HepG2 (cell line): ENCODE results near the gene SPHK2. TPM values are rescaled to one million over a fixed set of nuclear protein-coding genes. Genes with fewer than 3 reads are reported as not detected.
A peak's percentile ranks its signal among the peaks of the same experiment; 100 is the strongest.

Experiments
- ATM ChIP-seq: fragments of 450-650 bp; IDR thresholded peaks from 2 replicates; pipeline ENCODE4 v1.7.1; 2017; ENCODE audit warnings: mild to moderate bottlenecking, borderline replicate concordance
- BRD4 ChIP-seq: sonication (generic); formaldehyde crosslinking; IDR thresholded peaks from 2 replicates; pipeline ENCODE4 v1.4.0; 2020; ENCODE audit warnings: missing genetic modification reagents
- CBFB ChIP-seq: sonication (generic); formaldehyde crosslinking; IDR thresholded peaks from 2 replicates; pipeline ENCODE4 v1.4.0; 2020; ENCODE audit warnings: missing genetic modification reagents
- CC2D1A ChIP-seq: sonication (generic); formaldehyde crosslinking; IDR thresholded peaks from 2 replicates; pipeline ENCODE4 v1.8.1; 2023; ENCODE audit warnings: mild to moderate bottlenecking, missing genetic modification reagents
- CEBPG ChIP-seq: IDR thresholded peaks from 2 replicates; pipeline ENCODE4 v1.6.1; 2016
- ELF3 ChIP-seq: IDR thresholded peaks from 2 replicates; pipeline ENCODE4 v1.6.1; 2016; ENCODE audit warnings: missing genetic modification reagents, missing compliant biosample characterization
- HOXD1 ChIP-seq: sonication (generic); formaldehyde crosslinking; IDR thresholded peaks from 2 replicates; pipeline ENCODE4 v1.5.0; 2020; ENCODE audit warnings: missing genetic modification reagents
- IKZF4 ChIP-seq: sonication (generic); formaldehyde crosslinking; IDR thresholded peaks from 2 replicates; pipeline ENCODE4 v1.5.1; 2020; ENCODE audit warnings: borderline replicate concordance, mild to moderate bottlenecking, low read depth, missing genetic modification reagents; ENCODE audit errors: not compliant biosample characterization
- ISL2 ChIP-seq: sonication (generic); formaldehyde crosslinking; IDR thresholded peaks from 2 replicates; pipeline ENCODE4 v1.5.0; 2020; ENCODE audit warnings: missing genetic modification reagents
- MAF1 ChIP-seq: sonication (generic); formaldehyde crosslinking; IDR thresholded peaks from 2 replicates; pipeline ENCODE4 v1.5.0; 2020; ENCODE audit warnings: missing genetic modification reagents, borderline replicate concordance
- NONO ChIP-seq, 2 experiments: fragments of 450-650 bp in 1 of 2; sonication (generic) in 1 of 2; formaldehyde crosslinking in 1 of 2; IDR thresholded peaks in 1 of 2; conservative IDR thresholded peaks in 1 of 2; 2 replicates each; pipeline versions ENCODE4 v1.6.1 to v1.8.0; 2017 to 2022; ENCODE audit warnings: mild to moderate bottlenecking in 1 of 2, missing genetic modification reagents in 1 of 2, moderate library complexity in 1 of 2
- PPARG ChIP-seq: conservative IDR thresholded peaks from 2 replicates; pipeline ENCODE4 v1.6.1; 2016; ENCODE audit warnings: missing biosample characterization, missing genetic modification reagents
- SPEN ChIP-seq: sonication (generic); formaldehyde crosslinking; IDR thresholded peaks from 2 replicates; pipeline ENCODE4 v1.5.1; 2020; ENCODE audit warnings: low read depth, mild to moderate bottlenecking, missing genetic modification reagents
- U2AF1 ChIP-seq: fragments of 200-400 bp; formaldehyde crosslinking; optimal IDR thresholded peaks from 2 replicates; pipeline ENCODE3; 2017; ENCODE audit warnings: mild to moderate bottlenecking, low read depth, low read length
- ZNF382 ChIP-seq: sonication (generic); formaldehyde crosslinking; IDR thresholded peaks from 2 replicates; pipeline ENCODE4 v1.5.0; 2020; ENCODE audit warnings: missing genetic modification reagents, mild to moderate bottlenecking, borderline replicate concordance
- ZNF432 ChIP-seq: sonication (generic); formaldehyde crosslinking; IDR thresholded peaks from 2 replicates; pipeline ENCODE4 v1.5.0; 2020; ENCODE audit warnings: missing genetic modification reagents, mild to moderate bottlenecking, borderline replicate concordance
- ZNF564 ChIP-seq: sonication (generic); formaldehyde crosslinking; IDR thresholded peaks from 2 replicates; pipeline ENCODE4 v1.8.1; 2023; ENCODE audit warnings: mild to moderate bottlenecking, missing genetic modification reagents
- ZNF644 ChIP-seq: IDR thresholded peaks from 2 replicates; pipeline ENCODE4 v1.6.1; 2016; ENCODE audit warnings: low read depth
- ZNF792 ChIP-seq: IDR thresholded peaks from 2 replicates; pipeline ENCODE4 v1.6.1; 2016
- polyA plus RNA-seq, 8 experiments: library from polyadenylated mRNA; depleted of rRNA in 3 of 8; stranded (reverse) in 7 of 8; unstranded in 1 of 8; fragments of >200 nt; fragmentation: Illumina TruSeq in 4 of 8; extraction: Trizol in 4 of 8; gene quantifications; 2 replicates each; pipeline versions ENCODE4 v1.2.1 to v1.2.3, GENCODE V29; 2011 to 2016; ENCODE audit warnings: low read depth in 4 of 8, missing spikeins in 1 of 8, mixed read lengths in 1 of 8; ENCODE audit not compliant: insufficient read depth in 1 of 8
- total RNA-seq, 5 experiments: library from RNA; depleted of rRNA; stranded (reverse); fragments of >200 nt; fragmentation: Illumina TruSeq; extraction: Trizol; gene quantifications; 2 replicates each; pipeline ENCODE4 v1.2.3, GENCODE V29; 2016; ENCODE audit warnings: low read depth in 1 of 5
- TF ChIP-seq, protein P1 (sequence below): sonication (generic); formaldehyde crosslinking; IDR thresholded peaks from 2 replicates; pipeline ENCODE4 v1.5.1; 2020; ENCODE audit warnings: mild to moderate bottlenecking, moderate library complexity, missing genetic modification reagents
- TF ChIP-seq, protein P2 (sequence below): sonication (generic); formaldehyde crosslinking; IDR thresholded peaks from 2 replicates; pipeline ENCODE4 v1.4.0; 2020; ENCODE audit warnings: mild to moderate bottlenecking, missing genetic modification reagents
- TF ChIP-seq, protein P3 (sequence below): sonication (generic); formaldehyde crosslinking; IDR thresholded peaks from 2 replicates; pipeline ENCODE4 v1.4.0; 2020; ENCODE audit warnings: missing genetic modification reagents, borderline replicate concordance
- TF ChIP-seq, protein P4 (sequence below): sonication (generic); formaldehyde crosslinking; IDR thresholded peaks from 2 replicates; pipeline ENCODE4 v1.9.0; 2021; ENCODE audit warnings: missing genetic modification reagents, borderline replicate concordance

SPHK2 gene
- total and polyA plus RNA-seq, 2 of the 13 experiments (the other 11 are each of a cell fraction or from before 2014, with no cell fraction given), result 2.9 to 14.4 TPM

DNA sequence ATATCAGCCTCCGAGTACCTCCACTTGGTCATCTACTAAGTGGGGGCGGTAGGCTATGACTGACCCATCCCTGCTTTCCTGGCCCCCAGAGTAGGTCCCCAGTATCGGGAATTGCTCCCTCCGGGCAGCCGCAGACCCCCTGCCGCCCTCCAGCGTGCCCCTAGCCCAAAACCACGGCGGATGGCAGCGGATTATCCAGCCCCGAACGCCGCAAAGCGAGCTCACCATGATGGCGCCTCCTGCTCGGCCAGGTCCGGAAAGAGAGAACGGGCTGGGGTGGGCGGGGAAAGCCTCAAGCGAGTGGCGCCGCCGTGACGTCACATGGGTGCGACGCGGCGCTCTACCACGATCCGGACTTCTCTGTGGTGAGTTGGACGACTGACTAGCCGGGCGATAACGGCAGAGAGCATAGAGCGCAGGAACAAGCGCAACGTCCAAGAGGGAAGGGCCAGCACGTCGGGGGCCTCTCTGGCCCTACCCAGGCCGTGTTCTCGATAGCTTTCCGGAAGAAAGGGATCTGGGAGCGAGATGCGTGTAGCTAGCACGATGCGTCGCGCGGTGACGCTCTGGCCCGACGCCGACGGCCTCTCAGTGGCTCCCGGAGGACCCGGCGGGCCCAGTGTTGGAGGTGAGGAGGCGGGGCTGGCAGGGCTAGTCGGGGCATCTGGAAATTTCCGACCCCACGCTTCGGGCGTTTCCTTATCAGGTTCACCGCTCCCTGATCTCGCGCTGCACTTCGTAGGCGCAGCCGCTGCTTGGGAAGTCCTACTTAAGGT, at the start of gene SPHK2, which contains the start of gene RPL18 (continued):
- TF ChIP-seq CEBPG, result peak; percentile 7; the same call in 1 of the 2 replicates
- peak; percentile 100 for TF ChIP-seq U2AF1
- 0 out of 2 replicates have a peak, but pooled peaks have one; percentile 17 for TF ChIP-seq ZNF644
- TF ChIP-seq ZNF432 (CRISPR knock-in tag), result no peak
- no peak for TF ChIP-seq ZNF382 (CRISPR knock-in tag)
- peak; percentile 1; the same call in 1 of the 2 replicates for TF ChIP-seq BRD4 (CRISPR knock-in tag)
- peak; percentile 91 for TF ChIP-seq ELF3 (CRISPR knock-in tag)
- TF ChIP-seq MAF1 (CRISPR knock-in tag), result no peak
- peak; percentile 80 for TF ChIP-seq PPARG (CRISPR knock-in tag)
- peak; percentile 100 for TF ChIP-seq SPEN
- TF ChIP-seq, protein P1, sequence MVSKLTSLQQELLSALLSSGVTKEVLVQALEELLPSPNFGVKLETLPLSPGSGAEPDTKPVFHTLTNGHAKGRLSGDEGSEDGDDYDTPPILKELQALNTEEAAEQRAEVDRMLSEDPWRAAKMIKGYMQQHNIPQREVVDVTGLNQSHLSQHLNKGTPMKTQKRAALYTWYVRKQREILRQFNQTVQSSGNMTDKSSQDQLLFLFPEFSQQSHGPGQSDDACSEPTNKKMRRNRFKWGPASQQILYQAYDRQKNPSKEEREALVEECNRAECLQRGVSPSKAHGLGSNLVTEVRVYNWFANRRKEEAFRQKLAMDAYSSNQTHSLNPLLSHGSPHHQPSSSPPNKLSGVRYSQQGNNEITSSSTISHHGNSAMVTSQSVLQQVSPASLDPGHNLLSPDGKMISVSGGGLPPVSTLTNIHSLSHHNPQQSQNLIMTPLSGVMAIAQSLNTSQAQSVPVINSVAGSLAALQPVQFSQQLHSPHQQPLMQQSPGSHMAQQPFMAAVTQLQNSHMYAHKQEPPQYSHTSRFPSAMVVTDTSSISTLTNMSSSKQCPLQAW (CRISPR knock-in tag), result peak; percentile 79; the same call in 1 of the 2 replicates
- no peak for TF ChIP-seq CC2D1A (CRISPR knock-in tag)
- no peak for TF ChIP-seq NONO (IDR thresholded peaks at IDR 0.05)
- TF ChIP-seq NONO (CRISPR knock-in tag; conservative IDR thresholded peaks at IDR 0.05), result peak; percentile 99
- TF ChIP-seq, protein P2, sequence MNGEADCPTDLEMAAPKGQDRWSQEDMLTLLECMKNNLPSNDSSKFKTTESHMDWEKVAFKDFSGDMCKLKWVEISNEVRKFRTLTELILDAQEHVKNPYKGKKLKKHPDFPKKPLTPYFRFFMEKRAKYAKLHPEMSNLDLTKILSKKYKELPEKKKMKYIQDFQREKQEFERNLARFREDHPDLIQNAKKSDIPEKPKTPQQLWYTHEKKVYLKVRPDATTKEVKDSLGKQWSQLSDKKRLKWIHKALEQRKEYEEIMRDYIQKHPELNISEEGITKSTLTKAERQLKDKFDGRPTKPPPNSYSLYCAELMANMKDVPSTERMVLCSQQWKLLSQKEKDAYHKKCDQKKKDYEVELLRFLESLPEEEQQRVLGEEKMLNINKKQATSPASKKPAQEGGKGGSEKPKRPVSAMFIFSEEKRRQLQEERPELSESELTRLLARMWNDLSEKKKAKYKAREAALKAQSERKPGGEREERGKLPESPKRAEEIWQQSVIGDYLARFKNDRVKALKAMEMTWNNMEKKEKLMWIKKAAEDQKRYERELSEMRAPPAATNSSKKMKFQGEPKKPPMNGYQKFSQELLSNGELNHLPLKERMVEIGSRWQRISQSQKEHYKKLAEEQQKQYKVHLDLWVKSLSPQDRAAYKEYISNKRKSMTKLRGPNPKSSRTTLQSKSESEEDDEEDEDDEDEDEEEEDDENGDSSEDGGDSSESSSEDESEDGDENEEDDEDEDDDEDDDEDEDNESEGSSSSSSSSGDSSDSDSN (CRISPR knock-in tag), result peak; percentile 83
- TF ChIP-seq HOXD1 (CRISPR knock-in tag), result no peak
- peak; percentile 79 for TF ChIP-seq ISL2 (CRISPR knock-in tag)
- peak; percentile 90 for TF ChIP-seq ZNF792 (CRISPR knock-in tag)
- TF ChIP-seq ZNF564 (CRISPR knock-in tag), result peak; percentile 87
- TF ChIP-seq CBFB (CRISPR knock-in tag), result peak; percentile 95
- TF ChIP-seq, protein P3, sequence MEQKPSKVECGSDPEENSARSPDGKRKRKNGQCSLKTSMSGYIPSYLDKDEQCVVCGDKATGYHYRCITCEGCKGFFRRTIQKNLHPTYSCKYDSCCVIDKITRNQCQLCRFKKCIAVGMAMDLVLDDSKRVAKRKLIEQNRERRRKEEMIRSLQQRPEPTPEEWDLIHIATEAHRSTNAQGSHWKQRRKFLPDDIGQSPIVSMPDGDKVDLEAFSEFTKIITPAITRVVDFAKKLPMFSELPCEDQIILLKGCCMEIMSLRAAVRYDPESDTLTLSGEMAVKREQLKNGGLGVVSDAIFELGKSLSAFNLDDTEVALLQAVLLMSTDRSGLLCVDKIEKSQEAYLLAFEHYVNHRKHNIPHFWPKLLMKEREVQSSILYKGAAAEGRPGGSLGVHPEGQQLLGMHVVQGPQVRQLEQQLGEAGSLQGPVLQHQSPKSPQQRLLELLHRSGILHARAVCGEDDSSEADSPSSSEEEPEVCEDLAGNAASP (CRISPR knock-in tag), result peak; percentile 86
- peak; percentile 91 for TF ChIP-seq IKZF4
- TF ChIP-seq ATM, result no peak
- TF ChIP-seq, protein P4, sequence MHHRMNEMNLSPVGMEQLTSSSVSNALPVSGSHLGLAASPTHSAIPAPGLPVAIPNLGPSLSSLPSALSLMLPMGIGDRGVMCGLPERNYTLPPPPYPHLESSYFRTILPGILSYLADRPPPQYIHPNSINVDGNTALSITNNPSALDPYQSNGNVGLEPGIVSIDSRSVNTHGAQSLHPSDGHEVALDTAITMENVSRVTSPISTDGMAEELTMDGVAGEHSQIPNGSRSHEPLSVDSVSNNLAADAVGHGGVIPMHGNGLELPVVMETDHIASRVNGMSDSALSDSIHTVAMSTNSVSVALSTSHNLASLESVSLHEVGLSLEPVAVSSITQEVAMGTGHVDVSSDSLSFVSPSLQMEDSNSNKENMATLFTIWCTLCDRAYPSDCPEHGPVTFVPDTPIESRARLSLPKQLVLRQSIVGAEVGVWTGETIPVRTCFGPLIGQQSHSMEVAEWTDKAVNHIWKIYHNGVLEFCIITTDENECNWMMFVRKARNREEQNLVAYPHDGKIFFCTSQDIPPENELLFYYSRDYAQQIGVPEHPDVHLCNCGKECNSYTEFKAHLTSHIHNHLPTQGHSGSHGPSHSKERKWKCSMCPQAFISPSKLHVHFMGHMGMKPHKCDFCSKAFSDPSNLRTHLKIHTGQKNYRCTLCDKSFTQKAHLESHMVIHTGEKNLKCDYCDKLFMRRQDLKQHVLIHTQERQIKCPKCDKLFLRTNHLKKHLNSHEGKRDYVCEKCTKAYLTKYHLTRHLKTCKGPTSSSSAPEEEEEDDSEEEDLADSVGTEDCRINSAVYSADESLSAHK (CRISPR knock-in tag), result peak; percentile 67
